GM13976 (cell line): Measurements from ENCODE around the gene MRGPRF.
"Not testable (repeated sequence)": the region's sequence is repeated elsewhere in the genome, so short reads cannot be mapped to it uniquely, and the experiment has no call there.

ENCODE experiments used
- DNase-seq: peaks from one replicate; pipeline ENCODE4 v3.0.0; 2012; ENCODE audit warnings: low spot score
- CTCF ChIP-seq: IDR thresholded peaks from 2 replicates; pipeline ENCODE4 v1.5.1; 2012; ENCODE audit warnings: borderline replicate concordance, mild to moderate bottlenecking; ENCODE audit not compliant: insufficient read depth; ENCODE audit errors: extremely low read depth, missing control alignments, control extremely low read depth
- in situ Hi-C: fragments of 300-500 bp; cut with MboI; formaldehyde crosslinking; loops from one replicate; pipeline ENCODE4 v1.12.0; 2022; ENCODE audit warnings: low sequenced_read_pairs, mixed read lengths, inconsistent platforms; ENCODE audit not compliant: unreplicated experiment

The MRGPRF gene

GRCh38 chr11:69002570-69003231 is 10.3 kb downstream of the MRGPRF start:
- in situ Hi-C loops: no loop called here
- no peak for TF ChIP-seq CTCF
- DNase-seq: no peak

GRCh38 chr11:69002110-69002569 is 10.9 kb downstream of the MRGPRF start:
- in situ Hi-C loops: no loop called here
- no peak for TF ChIP-seq CTCF
- no peak for DNase-seq

- in situ Hi-C loops: no loop called here
- DNase-seq: no peak
- TF ChIP-seq CTCF: no peak
Measured at GRCh38 chr11:69001243-69002081, 11.6 kb downstream of the MRGPRF start.

GRCh38 chr11:69000831-69001242 is 12.2 kb downstream of the MRGPRF start:
- in situ Hi-C loops: no loop called here
- DNase-seq: no peak

GRCh38 chr11:69000391-69000790 is 12.7 kb downstream of the MRGPRF start:
- DNase-seq: no peak
- in situ Hi-C loops: no loop called here
- TF ChIP-seq CTCF: no peak

More at GRCh38 chr11:69000831-69001242, 12.2 kb downstream of the MRGPRF start:
- no peak for TF ChIP-seq CTCF

- in situ Hi-C loops, DNase-seq: not testable (repeated sequence)
Measured at GRCh38 chr11:68999748-69000355, 13.2 kb downstream of the MRGPRF start.
